Measurements from ENCODE around the gene ZSWIM4.
"Not testable (repeated sequence)": the region's sequence is repeated elsewhere in the genome, so short reads cannot be mapped to it uniquely, and the experiment has no call there.

The ZSWIM4 gene

DNA sequence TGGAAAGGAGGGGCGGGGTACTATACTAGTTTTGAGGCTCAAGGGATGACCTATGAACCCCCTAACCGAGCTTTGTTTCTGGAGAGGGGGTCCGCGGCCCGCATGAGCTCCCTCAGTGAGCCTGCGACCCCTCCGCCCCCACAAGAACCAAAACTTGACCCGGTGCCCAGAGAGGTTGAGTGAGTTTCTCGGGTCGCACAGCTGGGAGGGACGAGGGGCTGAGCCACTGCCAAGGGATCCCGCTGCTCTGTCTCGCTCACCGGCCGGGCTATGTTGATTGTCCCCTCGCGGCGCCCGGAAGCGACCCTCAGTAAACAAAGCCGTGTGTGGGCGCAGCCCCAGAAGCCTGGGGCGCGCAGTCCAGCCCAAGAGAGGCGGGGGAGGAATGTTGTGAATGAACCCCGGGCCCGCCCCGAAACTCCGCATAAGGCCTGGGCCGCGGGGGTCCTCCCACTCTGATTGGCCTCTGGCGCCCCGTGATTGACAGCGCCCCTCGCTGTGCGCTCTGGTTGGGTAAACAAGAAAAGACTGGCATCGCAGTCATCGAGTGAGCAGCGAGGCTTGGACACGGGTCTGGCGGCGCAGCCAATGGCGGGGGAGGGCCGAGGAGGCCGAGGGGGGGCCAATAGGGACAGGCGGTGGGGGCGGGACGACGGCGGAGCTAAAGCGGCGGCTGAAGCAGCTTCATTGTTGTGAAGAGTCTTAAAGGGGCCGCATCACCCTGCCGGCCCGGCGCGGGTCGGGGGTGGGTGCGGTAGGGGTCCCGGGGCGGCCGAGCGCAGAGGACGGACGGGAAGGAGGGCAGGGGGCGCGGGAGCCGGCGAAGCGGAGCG, at the start of gene ZSWIM4:
Gene ZSWIM4 (plus strand): TSS at position 687 of the 833 bp plus-strand sequence. CDS start 206 bp downstream, outside the sequence.
- DNase-seq, result peak; percentile 81

GRCh38 chr19:13747098-13747453, 48.2 kb upstream of the ZSWIM4 start:
- DNase-seq, result no peak

DNA sequence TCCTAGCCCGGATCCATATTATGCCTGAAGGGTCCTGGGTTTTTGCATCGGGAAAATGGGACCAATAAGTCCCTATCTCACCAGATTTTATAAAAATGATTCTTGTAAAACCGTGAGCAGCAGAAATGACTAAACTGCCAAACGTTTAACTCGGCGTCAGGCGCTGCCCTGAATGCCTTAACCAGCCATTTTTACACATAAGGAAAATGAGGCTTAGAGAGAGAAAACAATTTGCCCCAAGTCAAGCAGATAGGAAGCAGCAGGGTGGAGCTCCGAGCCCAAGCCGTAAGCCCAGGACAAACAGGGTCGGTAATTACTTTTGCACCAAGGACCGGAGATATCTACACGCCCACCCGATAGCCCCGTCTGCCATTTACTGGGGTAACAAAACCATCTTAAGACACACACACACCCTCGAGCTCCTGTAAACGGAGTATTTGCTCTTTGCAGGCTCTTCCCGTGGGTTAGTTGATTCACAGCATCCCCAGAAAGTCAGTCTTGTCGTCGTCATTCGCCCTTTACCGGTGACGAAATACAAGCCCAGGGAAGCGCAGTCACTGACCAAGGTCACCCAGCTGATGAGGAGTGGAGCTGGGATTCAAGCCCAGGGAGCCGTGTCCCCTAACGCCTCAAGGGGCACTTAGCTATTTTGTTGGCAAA, 46.9 kb upstream of the ZSWIM4 start:
- DNase-seq, result peak; percentile 23

DNA sequence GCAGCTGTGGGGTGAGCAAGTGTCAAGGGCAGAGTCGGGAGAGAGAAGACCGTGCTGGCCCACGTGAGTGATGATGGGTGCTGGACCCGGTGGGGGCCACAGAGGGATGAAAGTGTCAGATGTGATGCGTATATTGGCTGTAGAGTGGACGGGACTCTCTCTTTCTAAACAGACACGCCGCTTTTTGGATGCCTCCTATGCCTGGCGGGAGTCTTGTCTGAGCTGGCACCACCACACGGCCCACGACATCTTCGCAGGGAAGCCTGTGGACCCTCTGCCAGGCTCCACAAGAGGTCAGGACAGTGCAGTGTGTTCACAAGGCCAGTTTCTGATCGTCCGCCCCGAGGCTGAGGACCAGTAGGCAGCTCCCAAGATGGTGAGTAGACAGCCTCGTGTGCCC, 43.8 kb upstream of the ZSWIM4 start:
- no peak for DNase-seq

DNA sequence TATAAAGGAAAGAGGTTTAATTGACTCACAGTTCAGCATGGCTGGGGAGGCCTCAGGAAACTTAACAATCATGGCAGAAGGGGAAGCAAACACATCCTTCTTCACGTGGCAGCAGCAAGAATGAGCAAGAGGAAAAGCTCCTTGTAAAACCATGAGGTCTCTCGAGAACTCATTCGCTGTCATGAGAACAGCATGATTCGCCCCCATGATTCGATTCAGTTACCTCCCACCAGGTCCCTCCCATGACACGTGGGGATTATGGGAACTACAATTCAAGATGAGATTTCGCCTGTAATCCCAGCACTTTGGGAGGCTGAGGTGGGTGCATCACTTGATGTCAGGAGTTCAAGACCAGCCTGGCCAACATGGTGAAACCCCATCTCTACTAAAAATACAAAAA, 41.6 kb upstream of the ZSWIM4 start:
- DNase-seq, result not testable (repeated sequence)

GRCh38 chr19:13756210-13756609, 39.0 kb upstream of the ZSWIM4 start:
- DNase-seq, result no peak

DNA sequence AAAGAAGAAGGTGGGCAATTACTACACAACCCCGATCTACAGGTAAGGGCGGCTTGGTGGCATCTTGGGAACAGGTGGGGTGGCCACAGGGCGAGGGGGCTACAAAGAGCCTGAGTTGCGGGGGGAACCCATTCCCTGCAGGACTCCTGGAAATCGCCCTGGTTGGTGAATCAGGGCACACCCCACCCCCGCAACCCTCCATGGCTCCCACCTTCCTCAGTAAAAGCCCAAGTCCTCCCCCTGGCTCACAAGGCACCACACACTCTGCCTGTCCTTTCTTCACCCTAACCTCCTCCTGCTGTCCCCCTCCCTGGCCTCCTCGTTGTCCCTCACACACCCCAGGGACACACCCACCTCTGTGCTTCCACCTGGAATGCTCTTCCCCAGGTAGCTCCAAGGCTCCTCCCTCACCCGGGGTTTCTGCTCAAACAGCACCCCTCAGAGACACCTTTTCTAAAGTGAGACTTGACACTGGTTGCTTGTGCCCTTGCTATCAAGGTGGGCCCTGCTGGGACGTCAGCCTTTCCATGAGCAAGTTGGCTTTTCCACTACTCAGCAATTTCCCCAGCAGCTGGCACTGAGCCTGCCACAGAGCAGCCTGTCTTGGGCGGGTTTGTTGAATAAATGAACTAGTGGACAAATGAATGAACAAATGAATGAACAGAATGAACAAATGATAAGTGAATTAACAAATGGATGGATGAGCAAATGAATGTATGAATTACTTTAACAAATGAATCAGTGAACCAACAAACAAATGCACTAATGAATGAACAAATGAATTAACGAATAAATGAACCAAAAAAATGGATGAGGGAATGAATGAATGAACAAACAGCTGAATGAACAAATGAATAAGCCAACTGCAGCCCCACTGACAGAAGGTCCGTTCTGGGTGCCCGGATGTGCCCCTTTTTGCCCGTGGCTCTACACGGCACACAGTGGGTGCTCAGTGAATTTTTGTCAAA, 37.2 kb upstream of the ZSWIM4 start:
- DNase-seq, result no peak

GRCh38 chr19:13758795-13759194, 36.4 kb upstream of the ZSWIM4 start:
- DNase-seq, result no peak

GRCh38 chr19:13761423-13761822, 33.8 kb upstream of the ZSWIM4 start:
- DNase-seq, result no peak

DNA sequence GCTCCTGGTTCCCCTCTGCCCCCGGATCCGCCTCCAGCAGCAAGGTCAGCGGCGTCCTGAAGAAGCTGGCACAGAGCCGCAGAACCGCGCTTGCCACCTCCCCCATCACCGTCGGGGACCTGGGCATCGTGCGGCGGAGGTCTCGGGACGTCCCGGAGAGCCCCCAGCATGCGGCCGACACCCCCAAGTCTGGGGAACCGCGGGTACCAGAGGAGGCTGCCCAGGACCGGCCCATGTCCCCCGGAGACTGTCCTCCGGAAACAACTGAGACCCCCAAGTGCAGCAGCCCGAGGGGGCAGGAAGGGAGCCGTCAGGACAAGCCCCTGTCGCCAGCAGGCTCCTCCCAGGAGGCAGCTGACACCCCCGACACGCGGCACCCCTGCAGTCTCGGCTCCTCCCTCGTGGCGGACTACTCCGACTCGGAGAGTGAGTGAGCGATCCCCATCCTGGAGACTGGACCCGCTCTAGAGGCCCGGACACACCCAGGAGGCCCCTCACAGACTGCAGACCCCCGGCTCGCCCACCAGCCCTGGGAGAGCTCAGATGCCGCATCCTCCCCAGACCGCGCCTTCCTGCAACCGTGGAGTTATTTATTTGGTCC, 32.5 kb upstream of the ZSWIM4 start:
- no peak for DNase-seq

DNA sequence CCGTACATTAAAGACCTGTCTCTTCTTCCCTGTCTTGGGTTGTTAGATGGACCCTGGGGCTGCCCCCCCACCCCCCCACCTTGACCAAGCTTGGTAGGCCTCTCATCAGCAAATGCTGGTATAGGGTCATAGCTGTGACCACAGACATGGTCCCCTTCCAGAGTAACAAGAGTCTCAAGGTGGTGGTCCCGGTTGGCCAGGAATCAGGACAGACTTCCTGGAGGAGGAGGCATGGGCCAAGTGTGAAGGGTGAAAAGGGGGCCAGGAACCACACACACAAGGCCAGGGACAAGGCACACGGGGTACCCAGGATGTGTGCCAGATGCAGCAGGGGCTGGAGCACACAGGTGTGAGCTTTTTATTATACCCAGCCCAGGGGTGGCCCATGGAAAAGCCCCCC, 32.0 kb upstream of the ZSWIM4 start:
- no peak for DNase-seq

DNA sequence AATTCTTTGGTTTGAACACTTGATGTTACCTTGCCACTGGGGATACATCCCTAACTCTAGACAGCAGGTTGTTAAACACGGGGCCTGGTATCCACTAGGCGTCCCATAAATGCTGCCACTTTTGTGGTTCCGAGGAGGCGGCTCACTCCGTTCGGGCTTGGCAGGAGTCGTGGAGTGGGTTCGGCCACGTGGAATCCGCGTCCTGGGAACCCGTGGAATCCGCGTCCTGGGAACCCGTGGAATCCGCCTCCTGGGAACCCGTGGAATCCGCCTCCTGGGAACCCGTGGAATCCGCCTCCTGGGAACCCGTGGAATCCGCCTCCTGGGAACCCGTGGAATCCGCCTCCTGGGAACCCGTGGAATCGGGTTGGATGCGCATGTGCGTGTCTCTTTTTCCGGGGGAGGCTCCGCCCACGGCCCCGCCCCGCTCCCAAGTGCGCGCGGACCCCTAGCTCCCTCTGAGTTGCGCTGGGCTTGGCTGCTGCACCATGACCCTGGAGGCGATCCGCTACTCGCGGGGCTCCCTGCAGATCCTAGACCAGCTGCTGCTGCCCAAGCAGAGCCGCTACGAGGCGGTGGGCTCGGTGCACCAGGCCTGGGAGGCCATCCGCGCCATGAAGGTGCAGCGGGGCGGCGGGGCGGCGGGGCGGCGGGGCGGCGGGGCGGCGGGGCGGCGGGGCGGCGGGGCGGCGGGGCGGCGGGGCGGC, 31.0 kb upstream of the ZSWIM4 start, which contains the start of gene MRI1:
Gene MRI1 (plus strand): TSS at position 422 of the 707 bp plus-strand sequence. CDS start 67 bp downstream, at position 489.
- DNase-seq, result peak; percentile 54

DNA sequence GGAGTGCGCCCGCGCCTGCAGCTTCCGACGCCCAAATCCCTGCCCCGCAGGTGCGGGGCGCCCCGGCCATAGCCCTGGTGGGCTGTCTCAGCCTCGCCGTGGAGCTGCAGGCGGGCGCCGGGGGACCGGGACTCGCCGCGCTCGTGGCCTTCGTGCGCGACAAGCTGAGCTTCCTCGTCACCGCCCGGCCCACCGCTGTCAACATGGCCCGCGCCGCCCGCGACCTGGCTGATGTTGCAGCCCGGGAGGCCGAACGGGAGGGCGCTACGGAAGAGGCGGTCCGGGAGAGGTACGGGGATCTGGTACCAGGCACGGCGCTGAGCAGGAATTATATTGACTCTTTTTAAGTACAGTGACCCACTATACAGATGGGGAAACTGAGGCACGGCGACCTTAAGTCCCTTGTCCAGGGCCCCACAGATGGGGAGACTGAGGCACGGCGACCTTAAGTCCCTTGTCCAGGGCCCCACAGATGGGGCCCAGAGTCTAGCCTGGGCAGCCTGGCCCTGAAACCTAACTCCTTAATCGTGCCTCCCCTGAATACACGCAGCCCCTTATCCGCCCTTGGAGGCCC, 30.3 kb upstream of the ZSWIM4 start:
- peak; percentile 44 for DNase-seq

DNA sequence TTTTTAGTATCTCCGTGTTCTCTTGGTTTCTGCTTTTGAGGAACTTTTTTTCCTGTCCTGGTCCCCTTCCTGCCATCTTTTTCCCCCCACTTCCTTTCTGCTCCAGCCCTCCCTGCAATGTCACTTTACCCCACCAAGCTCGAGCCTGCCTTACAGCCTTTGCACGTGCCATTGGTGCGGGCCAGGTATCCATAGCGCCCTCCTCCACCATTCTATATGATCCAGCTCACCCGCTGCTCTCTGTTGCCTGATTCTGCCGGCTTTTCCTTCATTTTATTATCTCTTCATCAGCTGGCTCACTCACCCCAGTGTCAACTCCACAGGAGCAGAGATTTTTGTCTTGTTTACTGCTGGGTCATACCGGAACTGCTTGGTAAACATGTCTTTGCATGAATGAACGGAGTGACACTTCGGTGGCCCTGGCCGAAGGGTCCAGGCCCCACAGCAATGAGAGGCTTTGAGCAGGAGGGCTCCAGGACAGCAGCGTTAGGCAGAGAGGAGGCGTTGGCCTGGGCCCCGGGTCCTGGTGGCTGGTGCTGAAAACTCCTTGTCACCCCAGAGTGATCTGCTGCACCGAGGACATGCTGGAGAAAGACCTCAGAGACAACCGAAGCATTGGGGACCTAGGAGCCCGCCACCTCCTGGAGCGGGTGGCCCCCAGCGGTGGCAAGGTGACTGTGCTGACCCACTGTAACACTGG, 29.7 kb upstream of the ZSWIM4 start:
- DNase-seq, result no peak

DNA sequence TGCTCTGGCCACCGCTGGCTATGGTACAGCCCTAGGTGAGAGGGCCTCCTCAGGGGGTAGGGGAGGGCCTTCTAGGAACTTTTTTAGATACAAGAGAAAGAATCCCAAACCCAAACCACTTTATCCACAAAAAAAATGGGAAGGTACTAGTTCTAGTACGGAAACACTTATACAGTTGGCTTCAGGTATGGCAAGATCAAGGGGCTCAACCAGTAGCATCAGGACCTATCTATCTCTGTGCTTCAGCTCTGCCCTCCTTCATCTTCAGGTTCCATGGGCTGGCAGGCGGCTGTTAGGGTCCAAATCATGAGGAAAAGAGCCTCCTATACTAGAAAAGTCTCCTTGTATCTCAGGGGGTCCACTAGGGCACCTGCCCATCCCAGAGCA, 29.2 kb upstream of the ZSWIM4 start:
- DNase-seq, result no peak

- no peak for DNase-seq
These were observed 26.7 kb upstream of the ZSWIM4 start for GRCh38 chr19:13768510-13768909.

- DNase-seq, result no peak
These were observed 25.1 kb upstream of the ZSWIM4 start for GRCh38 chr19:13770013-13770635.

GRCh38 chr19:13774217-13775191, 20.7 kb upstream of the ZSWIM4 start, which contains the start of gene C19orf53:
Gene C19orf53, plus strand, starts transcription at chr19:13774456. Its CDS starts 22 bp downstream, at chr19:13774478.
- DNase-seq, result peak; percentile 82

DNA sequence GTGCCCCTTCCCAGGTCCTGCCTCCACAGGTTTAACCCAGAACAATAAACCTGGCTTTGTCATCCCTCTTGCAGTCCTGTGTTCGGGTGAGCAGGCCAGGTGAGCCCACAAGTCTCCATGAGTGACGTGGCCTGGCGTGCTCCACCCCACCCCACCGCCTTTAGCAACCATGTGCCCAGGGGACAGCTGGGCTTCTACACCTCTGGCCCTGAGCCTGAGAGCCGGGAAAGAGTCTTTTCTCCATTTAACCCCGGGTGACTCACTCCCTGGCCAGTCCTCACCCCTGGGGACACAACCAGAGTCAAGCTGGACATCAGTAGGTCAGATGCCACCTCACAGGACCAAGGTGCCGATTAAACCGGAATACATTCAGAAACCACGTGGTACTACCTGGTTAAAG, 16.8 kb upstream of the ZSWIM4 start:
- no peak for DNase-seq
